NCI-H2196 (cell line): ENCODE measurements around the gene PIGP.
"Not testable (repeated sequence)": the region's sequence is repeated elsewhere in the genome, so short reads cannot be mapped to it uniquely, and the experiment has no call there.

Experiments used
- DNase-seq: peaks from one replicate; lab custom pipeline; 2025; ENCODE audit not compliant: unreplicated experiment; lab: John Stamatoyannopoulos, UW

PIGP gene

GRCh38 chr21:37045149-37045548 is 27.7 kb downstream of the PIGP start:
- DNase-seq = no peak

DNA sequence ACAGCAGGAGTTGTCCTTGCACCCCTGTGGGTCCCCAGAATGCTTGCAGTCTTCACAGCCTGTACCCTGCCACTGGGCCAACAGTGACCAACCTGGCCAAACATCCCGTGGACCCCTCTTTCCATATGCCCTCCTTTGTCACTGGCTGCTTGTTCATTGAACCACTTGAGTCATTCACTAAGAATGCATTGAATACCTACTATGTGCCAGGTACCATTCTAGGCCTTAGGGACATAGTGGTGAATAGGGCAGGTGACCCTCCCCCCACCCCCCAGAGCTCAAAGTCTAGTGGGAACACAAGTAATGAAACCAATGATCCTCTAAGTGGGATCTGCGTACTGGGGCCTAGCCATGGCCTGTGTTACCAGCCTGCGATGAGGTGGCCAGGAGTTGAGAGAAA is 28.2 kb downstream of the PIGP start:
- no peak for DNase-seq

- no peak for DNase-seq
These were observed 29.1 kb downstream of the PIGP start for GRCh38 chr21:37043818-37044217.

GRCh38 chr21:37041706-37042271 is 31.1 kb downstream of the PIGP start:
- DNase-seq = peak; percentile 33

- no peak for DNase-seq
These were observed 32.7 kb downstream of the PIGP start for GRCh38 chr21:37040212-37040611.

DNA sequence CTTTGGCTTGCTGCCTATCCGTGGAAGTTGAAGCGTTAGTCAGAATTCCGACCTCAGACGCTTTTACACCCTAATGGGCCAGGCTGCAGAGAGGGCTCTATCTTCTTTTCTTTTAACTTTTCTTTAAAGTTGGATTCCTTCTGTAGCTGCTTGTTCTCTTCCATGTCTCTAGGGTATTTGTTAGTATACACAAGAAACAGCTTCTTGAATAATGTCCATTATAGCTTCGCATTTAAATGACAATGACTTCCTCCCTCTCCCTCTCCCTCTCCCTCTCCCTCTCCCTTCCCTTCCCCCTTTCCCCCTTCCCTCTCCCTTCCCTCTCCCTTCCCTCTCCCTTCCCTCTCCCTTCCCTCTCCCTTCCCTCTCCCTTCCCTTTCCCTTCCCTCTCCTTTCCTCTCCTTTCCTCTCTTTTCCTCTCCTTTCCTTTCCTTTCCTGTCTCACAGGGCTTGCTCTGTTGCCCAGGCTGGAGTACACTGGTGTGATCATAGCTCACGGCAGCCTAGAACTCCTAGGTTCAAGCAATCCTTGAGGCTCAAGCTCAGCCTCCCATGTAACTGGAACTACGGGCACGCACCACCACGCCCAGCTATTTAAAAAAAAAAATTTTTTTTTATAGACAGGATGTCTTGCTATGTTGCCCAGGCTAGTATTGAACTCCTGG is 33.3 kb downstream of the PIGP start:
- DNase-seq = no peak

DNA sequence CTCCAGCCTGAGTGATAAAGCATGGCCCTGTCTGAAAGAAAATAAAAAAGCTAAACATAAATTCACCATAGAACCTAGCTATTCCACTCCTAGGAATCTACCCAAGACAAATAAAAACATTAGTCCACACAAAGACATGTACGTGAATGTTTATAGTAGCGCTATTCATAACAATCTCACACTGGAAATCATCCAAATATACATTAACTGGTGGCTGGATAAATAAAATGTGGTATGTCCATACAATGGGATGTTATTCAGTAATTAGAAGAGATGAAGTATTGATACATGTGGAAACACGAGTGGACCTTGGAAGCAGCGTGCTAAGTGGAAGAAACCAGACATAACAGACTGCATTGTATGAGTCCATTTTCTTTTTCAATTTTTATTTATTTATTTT is 36.7 kb downstream of the PIGP start:
- no peak for DNase-seq

GRCh38 chr21:37034394-37034793 is 38.5 kb downstream of the PIGP start:
- not testable (repeated sequence) for DNase-seq

DNA sequence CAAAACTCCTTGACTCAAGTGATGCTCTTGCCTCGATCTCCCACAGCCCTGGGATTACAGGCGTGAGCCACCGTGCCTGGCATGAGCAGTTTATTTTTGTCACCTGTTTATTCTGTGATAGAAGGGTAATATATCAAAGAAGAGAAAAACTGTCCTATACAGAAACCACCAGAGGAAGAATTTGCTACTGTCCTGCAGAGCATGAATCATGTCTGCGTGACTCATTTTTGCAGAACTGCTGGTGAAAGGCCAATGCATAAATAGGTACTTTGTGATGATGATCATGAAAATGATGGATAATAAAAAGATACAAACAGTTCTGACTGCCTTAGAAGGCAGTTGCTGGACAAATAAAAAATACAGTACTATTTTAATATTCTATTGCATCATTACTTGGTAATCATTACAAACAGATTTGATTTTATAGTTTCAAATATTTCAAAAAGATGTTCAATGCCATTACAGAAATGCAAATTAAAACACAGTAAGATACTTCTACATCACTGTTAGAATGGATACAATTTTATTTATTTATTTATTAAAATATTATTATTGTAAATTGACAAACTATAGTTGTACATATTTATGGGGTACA is 39.9 kb downstream of the PIGP start:
- DNase-seq = no peak

GRCh38 chr21:37032293-37032692 is 40.6 kb downstream of the PIGP start:
- no peak for DNase-seq

- DNase-seq = no peak
These were observed 42.0 kb downstream of the PIGP start for GRCh38 chr21:37030864-37031263.

DNA sequence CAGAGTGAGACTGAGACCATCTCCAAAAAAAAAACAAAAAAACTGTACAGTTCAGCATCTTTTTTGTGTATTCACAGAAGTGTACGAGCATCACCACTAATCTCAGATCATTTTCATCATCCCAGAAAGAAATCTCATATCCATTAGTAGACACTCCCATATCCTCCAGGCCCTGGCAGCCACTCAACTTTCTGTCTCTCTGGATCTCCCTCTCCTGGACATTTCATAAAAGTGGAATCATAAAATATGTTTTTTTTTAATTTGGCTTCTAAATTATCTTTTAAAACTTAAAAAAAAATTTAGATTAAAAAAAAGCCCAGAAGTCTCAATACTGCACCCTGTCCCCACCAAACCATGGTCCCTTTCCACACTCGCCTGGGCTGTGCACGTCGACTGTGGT is 44.3 kb downstream of the PIGP start:
- no peak for DNase-seq

- DNase-seq = no peak
These were observed 46.4 kb downstream of the PIGP start for GRCh38 chr21:37026499-37026898.

- DNase-seq = no peak
These were observed 54.8 kb downstream of the PIGP start for GRCh38 chr21:37017951-37018679.
